Smooth muscle cell (in vitro differentiated cells): ENCODE measurements around the gene MYO3B. TPM values are rescaled to one million over a fixed set of nuclear protein-coding genes. Genes with fewer than 3 reads are reported as not detected.

Experiments used
- DNase-seq: peaks from one replicate; lab custom pipeline; 2025; ENCODE audit not compliant: unreplicated experiment; lab: John Stamatoyannopoulos, UW
- H2AFZ ChIP-seq: fragments of 200-600 bp; sonication (generic); 2 replicates; pipeline ENCODE4 v1.6.0; 2016; ENCODE audit warnings: antibody characterized with exemption, low read depth, mild to moderate bottlenecking
- H3F3A ChIP-seq: fragments of 200-600 bp; sonication (generic); 2 replicates; pipeline ENCODE4 v1.6.0; 2017; ENCODE audit warnings: antibody characterized with exemption, low read depth
- H3K27ac ChIP-seq: fragments of 200-600 bp; sonication (generic); 2 replicates; pipeline ENCODE4 v1.5.1; 2016; ENCODE audit warnings: low read depth, mild to moderate bottlenecking
- H3K27me3 ChIP-seq: fragments of 200-600 bp; sonication (generic); 2 replicates; pipeline ENCODE4 v1.6.1; 2016; ENCODE audit warnings: low read depth, mild to moderate bottlenecking
- H3K36me3 ChIP-seq: fragments of 200-600 bp; sonication (generic); 2 replicates; pipeline ENCODE4 v1.5.1; 2016; ENCODE audit warnings: low read depth
- H3K4me1 ChIP-seq: fragments of 200-600 bp; sonication (generic); 2 replicates; pipeline ENCODE4 v1.5.1; 2016; ENCODE audit warnings: low read depth
- H3K4me2 ChIP-seq: fragments of 200-600 bp; sonication (generic); 2 replicates; pipeline ENCODE4 v1.6.0; 2016; ENCODE audit warnings: mild to moderate bottlenecking
- H3K4me3 ChIP-seq: fragments of 200-600 bp; sonication (generic); 2 replicates; pipeline ENCODE4 v1.5.1; 2016; ENCODE audit warnings: mild to moderate bottlenecking
- H3K79me2 ChIP-seq: fragments of 200-600 bp; sonication (generic); 2 replicates; pipeline ENCODE4 v1.6.0; 2016; ENCODE audit warnings: low read depth, mild to moderate bottlenecking
- H3K9ac ChIP-seq: fragments of 200-600 bp; sonication (generic); 2 replicates; pipeline ENCODE4 v1.6.0; 2016; ENCODE audit warnings: low read depth
- H3K9me3 ChIP-seq: fragments of 200-600 bp; sonication (generic); replicated peaks from 2 replicates; pipeline ENCODE4 v1.5.1; 2016; ENCODE audit warnings: low read depth
- H4K20me1 ChIP-seq: fragments of 200-600 bp; sonication (generic); 2 replicates; pipeline ENCODE4 v1.6.0; 2016; ENCODE audit warnings: low read depth
- whole genome bisulfite sequencing: methylation state at CpG from one replicate; pipeline ENCODE4 v1.1.7; 2016; ENCODE audit warnings: low lambda C conversion rate; 5-methylcytosine and 5-hydroxymethylcytosine counted together
- polyA plus RNA-seq: library from polyadenylated mRNA; unstranded; fragments of >200 nt; fragmentation: Nextera tagmentation; extraction: Ambion mirVana; gene quantifications from 2 replicates; pipeline ENCODE4 v1.2.1, GENCODE V29; 2016
- total RNA-seq: library from RNA; depleted of rRNA; stranded (reverse); fragments of >200 nt; gene quantifications from 2 replicates; pipeline ENCODE4 v1.2.3, GENCODE V29; 2014
- TF ChIP-seq, protein P1 (sequence below): fragments of 200-600 bp; sonication (generic); IDR thresholded peaks from 2 replicates; pipeline ENCODE4 v1.5.1; 2017; ENCODE audit warnings: borderline replicate concordance, mild to moderate bottlenecking, antibody characterized with exemption; ENCODE audit not compliant: insufficient read depth, poor library complexity, severe bottlenecking

MYO3B gene
- total and polyA plus RNA-seq, 2 experiments from 2014 or later, result 0.47 to 3.1 TPM

DNA sequence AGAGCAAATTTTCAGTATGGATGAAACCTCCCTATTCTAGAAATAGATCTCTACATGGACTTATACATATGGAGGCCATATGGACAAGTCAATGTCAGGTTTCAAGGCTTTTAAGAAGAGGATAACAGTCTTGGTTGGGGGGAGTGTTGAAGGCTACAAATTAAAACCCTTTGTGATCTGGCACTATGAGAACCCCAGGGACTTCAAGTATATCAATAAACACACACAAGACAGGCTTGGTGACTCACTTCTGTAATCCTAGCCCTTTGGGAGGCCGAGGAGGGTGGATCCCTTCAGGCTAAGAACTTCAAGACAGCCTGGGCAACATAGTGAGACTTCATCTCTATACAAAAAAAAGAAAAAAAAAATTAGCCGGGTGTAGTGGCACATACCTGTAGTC, 410.0 kb downstream of the MYO3B start:
- 47% methylated on average over 2 of the region's 2 CpGs for WGBS
- Histone ChIP-seq H3F3A (no peaks in the 10 kb centered on the region), H3K4me1 (peaks cover 8% of the 10 kb centered on the region), H4K20me1 (no peaks in the 10 kb centered on the region), H3K4me2 (no peak overlapping the region), H3K79me2 (no peaks in the 10 kb centered on the region), H3K9ac (no peak overlapping the region), H3K4me3 (no peak overlapping the region), H3K9me3 (no peaks in the 10 kb centered on the region), H3K27me3 (no peaks in the 10 kb centered on the region), H3K36me3 (no peaks in the 10 kb centered on the region), H3K27ac (no peak overlapping the region), H2AFZ (no peak overlapping the region)
- no peak for DNase-seq
- TF ChIP-seq, protein P1, sequence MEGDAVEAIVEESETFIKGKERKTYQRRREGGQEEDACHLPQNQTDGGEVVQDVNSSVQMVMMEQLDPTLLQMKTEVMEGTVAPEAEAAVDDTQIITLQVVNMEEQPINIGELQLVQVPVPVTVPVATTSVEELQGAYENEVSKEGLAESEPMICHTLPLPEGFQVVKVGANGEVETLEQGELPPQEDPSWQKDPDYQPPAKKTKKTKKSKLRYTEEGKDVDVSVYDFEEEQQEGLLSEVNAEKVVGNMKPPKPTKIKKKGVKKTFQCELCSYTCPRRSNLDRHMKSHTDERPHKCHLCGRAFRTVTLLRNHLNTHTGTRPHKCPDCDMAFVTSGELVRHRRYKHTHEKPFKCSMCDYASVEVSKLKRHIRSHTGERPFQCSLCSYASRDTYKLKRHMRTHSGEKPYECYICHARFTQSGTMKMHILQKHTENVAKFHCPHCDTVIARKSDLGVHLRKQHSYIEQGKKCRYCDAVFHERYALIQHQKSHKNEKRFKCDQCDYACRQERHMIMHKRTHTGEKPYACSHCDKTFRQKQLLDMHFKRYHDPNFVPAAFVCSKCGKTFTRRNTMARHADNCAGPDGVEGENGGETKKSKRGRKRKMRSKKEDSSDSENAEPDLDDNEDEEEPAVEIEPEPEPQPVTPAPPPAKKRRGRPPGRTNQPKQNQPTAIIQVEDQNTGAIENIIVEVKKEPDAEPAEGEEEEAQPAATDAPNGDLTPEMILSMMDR, result no peak

GRCh38 chr2:170588729-170589128, 410.8 kb downstream of the MYO3B start:
- WGBS, result 91% methylated on average over 2 of the region's 2 CpGs
- Histone ChIP-seq H3K4me2 (no peak overlapping the region), H3F3A (no peaks in the 10 kb centered on the region), H3K27me3 (no peaks in the 10 kb centered on the region), H4K20me1 (no peaks in the 10 kb centered on the region), H3K4me3 (no peak overlapping the region), H2AFZ (no peak overlapping the region), H3K27ac (no peak overlapping the region), H3K36me3 (no peaks in the 10 kb centered on the region), H3K9ac (no peak overlapping the region), H3K9me3 (no peaks in the 10 kb centered on the region), H3K4me1 (no peaks in the 10 kb centered on the region), H3K79me2 (no peaks in the 10 kb centered on the region)
- DNase-seq, result no peak
- TF ChIP-seq, protein P1, result no peak

DNA sequence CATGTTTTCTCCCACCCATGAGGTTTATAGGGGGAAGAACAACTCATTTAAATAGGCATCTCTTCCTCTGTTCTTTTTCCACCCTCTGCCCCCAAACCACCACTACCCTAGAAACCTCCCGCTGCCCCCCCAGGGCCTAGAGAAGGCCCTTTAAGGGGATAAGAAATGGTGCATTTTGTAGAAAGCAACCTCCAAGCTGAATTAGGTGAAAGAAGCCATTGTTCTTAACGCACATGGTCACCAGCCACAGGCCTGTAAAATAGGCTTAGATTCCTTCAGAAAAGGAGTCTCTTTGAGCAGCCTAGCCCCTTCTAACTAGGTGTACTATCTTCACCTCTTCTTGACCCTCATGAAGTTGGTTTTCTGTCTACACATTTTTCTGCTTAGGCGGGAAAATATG, 418.6 kb downstream of the MYO3B start:
- Histone ChIP-seq H3K36me3 (no peaks in the 10 kb centered on the region), H3K27me3 (no peaks in the 10 kb centered on the region), H3K9me3 (no peaks in the 10 kb centered on the region), H3K27ac (no peak overlapping the region), H3K9ac (no peak overlapping the region), H3K4me1 (no peaks in the 10 kb centered on the region), H3F3A (no peaks in the 10 kb centered on the region), H2AFZ (no peak overlapping the region), H3K4me2 (no peak overlapping the region), H3K79me2 (no peaks in the 10 kb centered on the region), H3K4me3 (no peak overlapping the region), H4K20me1 (no peaks in the 10 kb centered on the region)
- no peak for DNase-seq
- 95% methylated on average over 3 of the region's 3 CpGs for WGBS
- TF ChIP-seq, protein P1, result no peak

- Histone ChIP-seq H3K27ac (no peak overlapping the region), H3K4me3 (no peak overlapping the region), H3K4me2 (no peak overlapping the region), H3K36me3 (no peaks in the 10 kb centered on the region), H4K20me1 (no peaks in the 10 kb centered on the region), H3K27me3 (no peaks in the 10 kb centered on the region), H3K79me2 (no peaks in the 10 kb centered on the region), H3K9me3 (no peaks in the 10 kb centered on the region), H3F3A (no peaks in the 10 kb centered on the region), H3K9ac (no peak overlapping the region), H3K4me1 (no peaks in the 10 kb centered on the region), H2AFZ (no peak overlapping the region)
- WGBS, result 69% methylated on average over 4 of the region's 4 CpGs
- DNase-seq, result no peak
- TF ChIP-seq, protein P1, result no peak
Measured at GRCh38 chr2:170598067-170598395, 420.1 kb downstream of the MYO3B start.
